NCI-H226 (cell line): Measurements from ENCODE around the gene GKAP1.
"Not testable (repeated sequence)": the region's sequence is repeated elsewhere in the genome, so short reads cannot be mapped to it uniquely, and the experiment has no call there.

Experiments used
- DNase-seq: peaks from one replicate; pipeline ENCODE4 v3.0.0-alpha.2; 2015

GKAP1 gene

DNA sequence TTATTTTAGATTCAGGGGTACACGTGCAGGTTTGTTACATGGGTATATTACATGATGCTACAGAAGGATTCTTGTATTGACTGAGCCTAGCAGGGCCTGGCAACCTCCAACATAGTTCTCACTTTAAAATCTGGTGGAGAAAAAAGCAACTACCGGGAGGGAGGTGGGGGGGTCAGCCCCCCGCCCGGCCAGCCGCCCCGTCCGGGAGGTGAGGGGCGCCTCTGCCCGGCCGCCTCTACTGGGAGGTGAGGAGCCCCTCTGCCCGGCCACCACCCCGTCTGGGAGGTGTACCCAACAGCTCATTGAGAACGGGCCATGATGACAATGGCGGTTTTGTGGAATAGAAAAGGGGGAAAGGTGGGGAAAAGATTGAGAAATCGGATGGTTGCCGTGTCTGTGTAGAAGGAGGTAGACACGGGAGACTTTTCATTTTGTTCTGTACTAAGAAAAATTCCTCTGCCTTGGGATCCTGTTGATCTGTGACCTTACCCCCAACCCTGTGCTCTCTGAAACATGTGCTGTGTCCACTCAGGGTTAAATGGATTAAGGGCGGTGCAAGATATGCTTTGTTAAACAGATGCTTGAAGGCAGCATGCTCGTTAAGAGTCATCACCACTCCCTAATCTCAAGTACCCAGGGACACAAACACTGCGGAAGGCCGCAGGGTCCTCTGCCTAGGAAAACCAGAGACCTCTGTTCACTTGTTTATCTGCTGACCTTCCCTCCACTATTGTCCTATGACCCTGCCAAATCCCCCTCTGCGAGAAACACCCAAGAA lies 88.8 kb downstream of the GKAP1 start:
- DNase-seq = not testable (repeated sequence)

DNA sequence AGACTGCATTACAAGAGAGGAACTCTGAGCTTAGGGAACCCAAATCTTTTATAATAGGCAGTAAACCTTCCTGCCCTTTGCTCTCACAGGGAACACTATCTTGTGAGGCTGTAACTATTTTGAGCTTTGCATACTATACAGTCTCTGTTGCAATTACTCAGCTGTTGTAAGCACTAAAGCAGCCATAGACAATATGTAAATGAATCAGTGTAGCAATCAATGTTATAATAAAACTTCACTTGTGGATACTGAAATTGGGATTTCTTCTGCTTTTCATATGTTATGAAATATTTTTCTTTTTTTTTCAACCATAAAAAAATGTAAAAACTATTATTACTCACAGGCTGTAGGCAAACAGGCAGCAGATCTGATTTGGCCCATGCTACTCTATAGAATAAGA lies 93.1 kb downstream of the GKAP1 start:
- DNase-seq = no peak

DNA sequence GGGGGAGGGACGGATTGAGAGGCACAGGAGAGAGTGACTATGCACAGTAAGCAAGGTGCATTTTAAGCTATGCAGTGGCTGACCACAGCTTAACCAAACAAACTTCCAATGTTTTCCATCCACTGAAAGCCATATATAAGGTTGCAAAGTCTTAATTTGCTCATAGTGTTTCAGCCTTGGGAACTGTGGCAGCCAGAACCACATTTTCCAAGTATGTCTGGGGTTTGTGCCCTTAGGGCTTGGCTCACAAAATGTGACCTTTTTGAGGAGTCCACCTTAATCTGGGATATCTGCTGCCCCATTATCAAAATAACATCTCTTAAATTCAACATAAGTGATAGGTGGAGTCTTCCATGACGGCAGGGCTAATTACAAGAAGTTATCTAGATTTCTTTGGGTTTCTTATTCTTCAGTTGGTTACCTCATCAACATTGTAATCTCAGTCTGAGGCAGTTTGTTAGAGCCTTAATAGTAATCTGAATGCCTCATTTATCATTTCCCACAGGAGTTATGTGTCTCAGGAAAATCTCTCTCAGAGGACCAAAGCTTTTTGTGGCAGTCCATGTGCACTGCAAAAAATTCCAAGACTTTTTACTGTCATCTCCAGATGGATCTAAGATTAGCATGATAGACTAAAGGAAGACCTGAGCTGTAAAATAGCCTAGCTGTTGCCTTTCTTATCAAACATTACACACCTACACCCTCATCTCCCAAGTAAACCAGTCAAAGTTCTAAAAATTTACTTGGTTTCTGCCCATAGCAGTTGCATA lies 94.7 kb downstream of the GKAP1 start:
- no peak for DNase-seq

DNA sequence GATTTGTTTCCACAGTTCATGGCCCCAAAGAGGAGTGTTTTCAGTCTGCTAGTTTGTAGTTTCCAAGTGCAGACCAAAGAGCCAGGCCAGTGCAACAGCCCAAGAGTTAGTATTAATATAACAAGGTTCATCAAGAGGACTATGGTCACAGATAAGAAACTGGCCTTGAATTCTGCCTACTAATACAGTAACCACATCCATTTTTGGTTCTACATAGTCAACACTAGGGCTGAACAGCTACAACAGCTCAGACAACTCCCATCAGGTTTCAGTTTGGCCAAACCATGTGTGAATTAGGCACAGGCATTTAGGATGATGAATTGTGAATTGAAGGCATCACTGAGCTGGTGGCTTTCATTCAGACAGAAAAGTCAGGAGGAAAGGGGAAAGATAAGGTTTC lies 96.1 kb downstream of the GKAP1 start:
- no peak for DNase-seq

DNA sequence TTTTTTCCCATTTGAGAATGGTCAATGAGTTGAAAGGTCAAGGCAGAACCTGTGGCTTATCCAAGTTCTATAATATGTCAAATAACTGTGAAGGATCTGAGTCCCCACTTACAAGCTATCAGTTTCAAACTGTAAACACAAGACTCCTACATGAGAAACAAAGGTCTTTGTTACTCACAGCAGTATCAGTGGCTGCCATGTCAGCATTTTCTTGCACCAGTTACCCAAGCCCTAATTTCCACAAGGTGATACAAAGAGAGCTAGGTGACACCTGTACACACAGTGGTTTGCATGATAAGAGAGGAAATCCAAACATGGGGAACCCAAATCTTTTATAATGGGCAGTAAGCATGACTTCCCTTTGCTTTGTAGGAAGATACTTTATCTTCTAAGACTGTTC lies 101.8 kb downstream of the GKAP1 start:
- no peak for DNase-seq

DNA sequence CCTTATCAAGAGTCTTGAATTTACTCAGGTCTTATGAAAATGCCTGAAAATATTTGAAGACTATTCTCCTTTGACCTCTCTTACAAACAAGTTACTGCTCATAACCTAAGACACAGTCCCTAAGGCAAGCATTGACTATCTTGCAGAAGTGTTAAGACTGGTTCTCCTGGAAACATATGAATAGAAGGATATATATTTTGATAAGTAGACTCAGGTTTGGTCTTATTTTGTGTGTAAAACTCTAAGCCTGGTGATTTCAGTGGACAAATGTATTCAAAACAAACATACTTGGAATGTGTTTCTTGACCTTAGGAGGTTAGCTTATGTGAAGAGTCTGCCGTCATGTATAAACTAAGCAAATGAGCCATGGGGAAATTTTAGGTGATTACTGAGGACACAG lies 102.3 kb downstream of the GKAP1 start:
- no peak for DNase-seq

DNA sequence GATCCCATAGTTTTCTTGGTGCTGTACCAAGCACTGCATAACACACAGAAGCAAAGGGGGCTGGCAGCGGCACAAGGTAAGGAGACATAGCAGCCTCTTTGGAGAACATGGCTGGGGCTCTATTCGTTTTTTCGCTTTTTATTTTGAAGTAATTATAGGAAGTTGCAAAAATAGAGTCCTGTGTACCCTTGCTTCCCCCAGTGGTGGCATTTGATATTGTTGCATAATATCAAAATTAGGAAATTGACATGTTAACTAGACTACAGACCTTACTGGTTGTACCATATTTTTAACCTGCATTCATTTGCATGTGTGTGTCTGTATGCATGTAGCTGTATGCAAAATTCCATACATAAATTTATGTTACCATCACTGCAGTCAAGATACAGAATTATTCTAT lies 103.2 kb downstream of the GKAP1 start:
- no peak for DNase-seq

DNA sequence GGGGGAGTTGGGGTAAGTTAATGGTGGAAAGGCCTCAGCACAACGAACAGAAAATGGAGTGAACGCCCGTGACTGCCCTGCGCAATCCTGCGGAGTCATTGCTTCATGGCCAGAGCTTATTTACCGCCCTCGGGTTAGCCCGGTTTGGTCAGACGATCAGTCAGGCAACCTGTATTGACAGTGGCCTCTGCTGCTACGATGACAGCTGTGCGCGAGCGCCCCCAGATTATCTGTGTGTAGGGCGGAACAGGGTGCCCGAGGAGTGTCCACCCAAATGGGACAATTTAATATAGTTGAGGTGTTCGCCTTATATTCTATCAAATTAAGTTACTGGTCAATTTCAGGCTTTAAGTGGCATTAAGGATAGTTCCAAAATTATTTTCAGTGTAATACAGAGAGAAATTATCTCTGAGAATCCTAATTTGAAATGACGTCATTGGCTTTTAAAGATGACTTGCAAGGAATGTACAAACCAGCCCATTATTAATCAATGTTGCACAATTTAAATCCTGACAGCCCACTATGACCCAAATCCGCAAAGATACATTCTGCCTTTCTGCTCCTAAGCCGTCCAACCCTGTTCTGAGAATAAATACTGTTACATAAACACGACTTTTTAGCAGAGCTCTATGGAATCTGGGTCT lies 108.9 kb downstream of the GKAP1 start:
- peak; percentile 18 for DNase-seq

DNA sequence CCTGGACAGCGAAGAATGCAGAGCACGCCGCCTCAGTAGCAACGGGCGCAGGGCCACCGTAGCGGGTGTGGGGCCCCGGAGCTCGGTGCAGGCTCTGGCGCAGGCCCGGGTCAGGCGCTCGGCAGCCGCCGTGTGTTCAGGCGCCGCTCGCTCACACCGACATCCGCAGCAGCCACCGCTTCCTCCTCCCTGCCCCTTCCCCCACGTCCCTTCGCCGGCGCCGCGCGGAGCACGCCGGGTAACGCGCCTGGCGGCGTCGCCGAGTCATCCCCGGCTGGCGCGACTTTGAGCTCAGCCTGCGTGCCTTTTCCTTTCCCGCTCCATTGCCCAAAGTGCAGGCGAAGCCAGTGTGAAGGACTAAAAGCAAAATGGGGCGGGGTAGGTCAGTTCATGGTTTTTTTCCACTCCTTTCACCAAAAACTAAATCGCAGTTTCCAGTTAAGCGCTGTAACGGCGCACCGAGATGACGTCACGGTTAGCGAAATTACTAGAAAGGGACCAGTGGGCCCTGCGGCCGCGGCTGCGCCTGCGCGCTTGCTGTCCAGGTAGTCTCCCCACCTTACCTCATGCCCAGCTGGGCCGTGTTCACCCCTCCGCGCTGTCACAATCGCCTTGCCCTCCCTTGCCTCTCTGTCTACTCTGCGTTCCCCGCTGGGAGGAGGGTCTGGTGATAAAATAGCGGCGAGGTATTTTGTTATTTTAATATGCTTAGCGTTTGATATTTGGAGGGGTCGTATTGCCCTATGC lies 109.6 kb downstream of the GKAP1 start, which contains the start of gene UBQLN1:
Gene UBQLN1, minus strand, starts transcription at position 191 of the 747 bp plus-strand sequence. CDS start 279 bp downstream, outside the sequence.
- DNase-seq = peak; percentile 89

DNA sequence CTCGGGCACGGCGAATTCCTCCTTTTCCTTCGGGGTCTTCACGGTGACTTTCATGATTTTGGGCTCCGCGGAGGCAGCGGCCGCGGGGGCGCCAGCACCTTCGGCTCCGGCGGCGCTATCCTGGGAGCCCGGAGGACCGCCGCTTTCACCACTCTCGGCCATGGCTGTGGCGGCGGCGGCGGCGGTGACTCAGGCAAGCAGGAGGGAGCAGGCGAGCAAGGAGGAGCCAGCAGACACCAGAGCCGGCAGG lies 110.1 kb downstream of the GKAP1 start:
- peak; percentile 62 for DNase-seq

DNA sequence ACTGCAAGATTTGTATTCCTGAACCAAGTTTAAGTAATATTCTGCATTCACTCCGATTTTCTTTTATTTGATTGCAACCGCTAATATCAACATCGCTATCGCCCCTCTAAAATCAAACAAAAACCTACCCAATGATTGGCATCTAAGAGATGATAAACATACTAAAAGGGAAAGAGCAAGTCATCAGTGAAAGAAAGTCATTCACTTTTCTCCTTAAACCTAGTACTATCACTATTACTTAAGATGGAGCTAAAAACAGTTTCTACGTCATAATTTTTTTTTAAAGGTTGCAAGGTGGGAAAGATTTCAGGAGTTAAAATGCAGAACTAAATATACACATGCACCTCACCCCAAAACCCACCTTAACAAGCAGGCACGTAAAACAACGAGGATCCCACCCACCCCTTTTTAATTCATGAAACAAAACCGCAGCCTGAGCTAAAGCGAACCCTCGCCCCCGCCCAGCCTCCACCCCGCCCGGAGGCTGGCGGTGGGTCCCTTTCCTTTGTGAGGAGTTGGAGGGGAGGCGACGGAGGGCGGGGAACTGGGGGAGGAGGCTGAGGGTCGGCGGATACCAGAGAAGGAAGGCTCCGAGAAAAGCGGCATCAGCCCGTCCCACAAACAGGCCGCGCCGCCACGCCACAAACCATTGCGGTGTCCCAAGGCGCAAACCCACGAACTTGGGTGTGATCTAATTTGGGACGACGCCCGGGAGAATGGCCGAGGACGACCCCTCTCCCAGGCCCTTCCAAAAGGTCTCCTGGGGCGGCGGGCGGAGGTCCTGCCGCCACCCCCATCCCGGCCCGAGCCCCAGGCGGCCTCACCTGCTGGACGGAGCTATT lies 110.7 kb downstream of the GKAP1 start:
- peak; percentile 28 for DNase-seq

DNA sequence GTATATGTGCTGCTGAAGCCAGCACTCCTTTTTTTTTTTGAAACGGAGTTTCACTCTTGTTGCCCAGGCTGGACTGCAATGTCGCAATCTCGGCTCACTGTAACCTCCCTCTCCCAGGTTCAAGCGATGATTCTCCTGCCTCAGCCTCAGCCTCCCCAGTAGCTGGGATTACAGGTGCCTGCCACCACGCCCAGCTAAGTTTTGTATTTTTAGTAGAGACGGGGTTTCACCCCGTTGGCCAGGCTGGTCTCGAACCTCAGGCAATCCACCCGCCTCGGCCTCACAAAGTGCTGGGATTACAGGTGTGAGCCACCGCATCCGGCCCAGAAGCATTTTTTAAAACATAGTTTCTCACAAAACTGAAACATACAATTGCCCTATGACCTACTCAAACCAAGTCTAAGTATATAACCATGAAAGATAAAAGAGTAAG lies 112.3 kb downstream of the GKAP1 start:
- not testable (repeated sequence) for DNase-seq

DNA sequence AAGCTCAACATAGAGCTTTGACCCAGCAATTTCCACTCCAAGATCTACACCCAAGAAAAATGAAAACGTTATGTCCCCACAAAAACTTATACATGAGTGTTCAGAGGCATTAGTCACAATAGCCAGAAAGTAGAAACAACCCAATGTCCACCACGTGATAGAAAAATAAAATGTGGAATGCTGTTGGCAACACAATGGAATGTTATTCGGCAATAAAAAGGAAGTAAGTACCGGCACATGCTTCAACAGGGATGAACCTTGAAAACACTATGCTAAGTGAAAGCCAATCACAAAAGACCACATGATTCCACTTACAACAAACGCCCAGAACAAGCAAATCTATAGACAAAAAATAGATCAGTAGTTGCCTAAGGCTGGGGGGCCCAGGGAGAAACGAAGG lies 115.8 kb downstream of the GKAP1 start:
- peak; percentile 76 for DNase-seq

DNA sequence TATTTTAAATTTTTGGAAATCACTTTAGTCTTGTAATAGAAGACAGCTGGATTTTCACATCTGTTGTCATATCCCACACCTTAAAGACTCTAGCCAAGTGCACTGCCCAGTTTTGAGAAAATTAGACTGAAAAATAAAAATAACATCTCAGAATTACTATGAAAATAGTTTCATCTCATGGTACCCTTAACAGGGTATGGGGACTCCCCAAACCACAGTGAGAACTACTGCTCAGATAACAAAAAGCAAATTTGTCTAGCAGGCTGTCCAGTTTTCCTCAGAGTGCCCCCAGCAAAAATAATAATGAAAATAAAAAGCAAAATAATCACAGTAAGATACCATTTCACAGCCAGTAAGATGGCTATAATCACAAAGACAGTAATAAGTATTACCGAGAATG lies 116.3 kb downstream of the GKAP1 start:
- no peak for DNase-seq

DNA sequence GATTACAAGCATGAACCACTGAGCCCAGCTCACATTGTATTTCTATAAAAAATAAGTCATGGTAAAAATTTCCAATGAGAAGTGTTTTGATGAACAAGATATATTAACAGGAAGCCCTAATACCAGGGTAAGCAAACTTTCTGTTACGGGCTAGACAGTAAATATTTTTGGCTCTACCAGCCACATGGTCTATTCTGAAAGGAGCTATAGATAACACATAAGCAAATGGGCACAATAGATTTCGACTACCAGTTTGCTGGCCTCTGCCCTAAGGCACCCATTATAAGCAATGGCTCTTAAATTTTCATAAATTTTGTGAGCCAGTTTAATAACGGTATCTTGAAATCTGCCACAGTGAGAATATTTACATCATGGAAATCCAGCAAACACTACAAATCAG lies 118.0 kb downstream of the GKAP1 start:
- DNase-seq = no peak

DNA sequence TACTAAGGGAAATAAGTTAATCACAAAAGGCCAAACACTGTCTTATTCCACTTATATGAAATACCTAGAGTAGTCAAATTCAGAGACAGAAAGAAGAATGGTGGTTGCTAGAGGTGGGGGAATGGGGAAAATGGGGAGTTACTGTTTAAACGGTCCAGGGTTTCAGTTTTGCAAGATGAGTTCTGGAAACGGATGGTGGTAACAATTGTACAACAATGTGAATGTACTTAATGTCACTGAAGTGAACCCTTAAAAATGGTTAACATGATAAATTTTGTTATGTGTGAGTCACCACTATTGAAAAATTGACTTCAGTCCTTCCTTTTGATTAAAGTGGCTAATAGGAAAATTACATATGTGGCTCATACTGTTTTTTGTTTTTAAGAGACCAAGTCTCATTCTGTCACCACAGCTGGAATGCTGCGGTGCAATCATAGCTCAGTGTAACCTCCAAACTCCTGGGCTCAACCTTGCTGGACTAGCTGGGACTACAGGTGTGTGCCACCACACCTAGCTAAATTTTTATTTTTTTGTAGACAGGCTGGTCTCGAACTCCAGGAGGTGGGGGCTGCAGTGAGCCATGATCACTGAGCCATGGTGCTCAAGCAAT lies 118.5 kb downstream of the GKAP1 start:
- DNase-seq = no peak

DNA sequence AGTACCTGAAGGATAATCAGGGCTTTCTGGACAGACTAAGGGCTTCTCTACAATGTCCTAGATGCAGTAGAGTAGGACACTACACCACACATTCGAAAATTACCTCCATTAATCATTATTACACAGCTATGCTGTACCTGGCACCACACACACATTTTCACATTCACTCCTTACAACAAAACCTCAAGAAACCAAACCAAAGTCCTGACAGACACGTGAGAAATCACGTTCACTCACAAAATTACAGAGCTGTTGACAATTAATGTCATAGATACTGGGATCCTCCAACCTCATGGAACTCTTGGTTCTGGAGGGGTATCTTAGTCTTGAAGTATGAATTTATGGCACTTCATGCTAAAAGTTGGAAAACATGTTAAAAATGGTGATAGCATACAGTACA lies 126.1 kb downstream of the GKAP1 start:
- DNase-seq = no peak
